PFSK-1 (cell line): ENCODE results near the gene CFAP299.

ENCODE experiments used
- FOXP2 ChIP-seq: optimal IDR thresholded peaks from 2 replicates; pipeline ENCODE3; 2011; ENCODE audit warnings: borderline replicate concordance, control low read depth, inconsistent platforms; ENCODE audit not compliant: insufficient read depth; ENCODE audit errors: extremely low read length, extremely low read depth
- POLR2AphosphoS5 ChIP-seq: IDR thresholded peaks from 2 replicates; pipeline ENCODE4 v1.6.1; 2012; ENCODE audit warnings: low read depth, mild to moderate bottlenecking, control low read depth, low read length, moderate library complexity
- SIN3A ChIP-seq: IDR thresholded peaks from 2 replicates; pipeline ENCODE4 v1.6.1; 2012; ENCODE audit warnings: mild to moderate bottlenecking, low read length, moderate library complexity, borderline replicate concordance; ENCODE audit not compliant: insufficient read depth
- TAF1 ChIP-seq: IDR thresholded peaks from 2 replicates; pipeline ENCODE4 v1.6.1; 2012; ENCODE audit warnings: low read length, control low read depth, borderline replicate concordance; ENCODE audit not compliant: insufficient read depth
- TF ChIP-seq, protein P1 (sequence below), 2 experiments: IDR thresholded peaks; 2 replicates each; pipeline versions ENCODE4 v1.6.1 to v1.8.0; 2011 to 2012; ENCODE audit warnings: low read depth in 2 of 2, low read length in 2 of 2, control low read depth in 1 of 2, inconsistent platforms in 1 of 2, mild to moderate bottlenecking in 1 of 2, moderate library complexity in 1 of 2; ENCODE audit not compliant: insufficient read depth in 1 of 2

CFAP299 gene

DNA sequence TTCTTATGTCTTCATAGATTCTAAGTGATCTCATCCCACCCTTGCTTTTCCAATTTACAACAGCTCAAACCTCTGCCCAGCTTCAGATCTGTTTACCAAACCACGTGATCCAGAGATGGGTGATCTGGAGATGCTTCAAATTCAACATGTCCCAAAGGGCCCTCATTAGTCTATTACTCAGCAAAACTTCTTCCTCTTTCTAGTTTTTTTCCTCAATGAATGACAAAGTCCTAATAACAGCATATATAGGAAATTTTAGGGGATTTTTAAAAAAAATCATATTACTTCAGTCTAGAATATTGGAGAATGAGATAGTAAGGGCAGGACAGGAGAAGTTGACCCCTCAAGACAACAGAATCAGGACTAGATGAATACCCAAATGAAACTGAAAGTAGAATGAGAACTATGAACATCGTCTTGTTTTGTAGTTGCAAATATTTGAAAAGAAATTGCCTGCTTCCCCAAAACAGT lies 127.1 kb downstream of the CFAP299 start:
- TF ChIP-seq TAF1: no peak
- TF ChIP-seq SIN3A: no peak
- TF ChIP-seq FOXP2: no peak
- no peak for TF ChIP-seq POLR2AphosphoS5
- TF ChIP-seq, protein P1, sequence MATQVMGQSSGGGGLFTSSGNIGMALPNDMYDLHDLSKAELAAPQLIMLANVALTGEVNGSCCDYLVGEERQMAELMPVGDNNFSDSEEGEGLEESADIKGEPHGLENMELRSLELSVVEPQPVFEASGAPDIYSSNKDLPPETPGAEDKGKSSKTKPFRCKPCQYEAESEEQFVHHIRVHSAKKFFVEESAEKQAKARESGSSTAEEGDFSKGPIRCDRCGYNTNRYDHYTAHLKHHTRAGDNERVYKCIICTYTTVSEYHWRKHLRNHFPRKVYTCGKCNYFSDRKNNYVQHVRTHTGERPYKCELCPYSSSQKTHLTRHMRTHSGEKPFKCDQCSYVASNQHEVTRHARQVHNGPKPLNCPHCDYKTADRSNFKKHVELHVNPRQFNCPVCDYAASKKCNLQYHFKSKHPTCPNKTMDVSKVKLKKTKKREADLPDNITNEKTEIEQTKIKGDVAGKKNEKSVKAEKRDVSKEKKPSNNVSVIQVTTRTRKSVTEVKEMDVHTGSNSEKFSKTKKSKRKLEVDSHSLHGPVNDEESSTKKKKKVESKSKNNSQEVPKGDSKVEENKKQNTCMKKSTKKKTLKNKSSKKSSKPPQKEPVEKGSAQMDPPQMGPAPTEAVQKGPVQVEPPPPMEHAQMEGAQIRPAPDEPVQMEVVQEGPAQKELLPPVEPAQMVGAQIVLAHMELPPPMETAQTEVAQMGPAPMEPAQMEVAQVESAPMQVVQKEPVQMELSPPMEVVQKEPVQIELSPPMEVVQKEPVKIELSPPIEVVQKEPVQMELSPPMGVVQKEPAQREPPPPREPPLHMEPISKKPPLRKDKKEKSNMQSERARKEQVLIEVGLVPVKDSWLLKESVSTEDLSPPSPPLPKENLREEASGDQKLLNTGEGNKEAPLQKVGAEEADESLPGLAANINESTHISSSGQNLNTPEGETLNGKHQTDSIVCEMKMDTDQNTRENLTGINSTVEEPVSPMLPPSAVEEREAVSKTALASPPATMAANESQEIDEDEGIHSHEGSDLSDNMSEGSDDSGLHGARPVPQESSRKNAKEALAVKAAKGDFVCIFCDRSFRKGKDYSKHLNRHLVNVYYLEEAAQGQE (IDR thresholded peaks at IDR 0.05; ENCODE audit: insufficient read depth in 1 of 2, low read depth in 2 of 2, low read length in 2 of 2): no peak

DNA sequence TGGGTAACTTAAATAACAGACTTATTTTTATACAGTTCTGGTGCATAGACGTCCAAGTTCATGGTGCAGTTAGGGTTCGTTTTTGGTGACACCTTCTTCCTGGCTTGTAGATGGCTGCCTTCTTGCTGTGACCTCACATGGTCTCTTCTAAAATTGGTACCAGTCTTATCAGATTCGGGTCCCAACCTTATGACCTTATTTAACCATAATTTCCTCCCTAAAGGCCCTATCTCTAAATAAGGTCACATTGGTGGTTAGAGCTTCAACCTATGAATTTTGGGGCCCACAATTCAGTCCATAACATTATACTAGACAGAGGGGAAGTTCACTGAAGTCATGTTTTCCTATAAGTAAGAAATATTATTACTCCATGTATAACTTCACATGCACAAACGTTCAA lies 128.0 kb downstream of the CFAP299 start:
- TF ChIP-seq POLR2AphosphoS5 (no peak), TAF1 (no peak), FOXP2 (no peak), SIN3A (no peak)
- TF ChIP-seq, protein P1 (IDR thresholded peaks at IDR 0.05; ENCODE audit: insufficient read depth in 1 of 2, low read depth in 2 of 2, low read length in 2 of 2): no peak

DNA sequence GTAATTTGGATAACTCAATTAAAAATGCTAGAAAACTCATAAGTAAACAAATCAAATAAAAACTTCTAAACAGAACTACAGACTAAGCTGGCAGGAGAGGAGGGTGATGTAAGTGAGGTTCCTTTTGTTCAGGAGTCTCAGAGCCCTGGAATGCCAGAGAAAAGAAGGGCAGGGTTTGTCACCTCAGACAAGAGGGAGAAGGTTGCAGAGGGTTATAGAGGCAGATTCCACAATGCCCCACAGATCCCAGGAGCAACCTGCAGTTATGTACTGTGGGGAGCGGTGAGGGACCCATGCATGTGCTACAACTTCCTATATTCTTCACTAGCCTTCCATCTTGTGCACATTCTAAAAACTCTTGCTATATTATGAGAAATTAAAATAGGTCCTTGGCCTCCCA lies 129.7 kb downstream of the CFAP299 start:
- TF ChIP-seq SIN3A (no peak), POLR2AphosphoS5 (no peak), TAF1 (no peak), FOXP2 (no peak)
- TF ChIP-seq, protein P1 (IDR thresholded peaks at IDR 0.05; ENCODE audit: insufficient read depth in 1 of 2, low read depth in 2 of 2, low read length in 2 of 2): no peak

DNA sequence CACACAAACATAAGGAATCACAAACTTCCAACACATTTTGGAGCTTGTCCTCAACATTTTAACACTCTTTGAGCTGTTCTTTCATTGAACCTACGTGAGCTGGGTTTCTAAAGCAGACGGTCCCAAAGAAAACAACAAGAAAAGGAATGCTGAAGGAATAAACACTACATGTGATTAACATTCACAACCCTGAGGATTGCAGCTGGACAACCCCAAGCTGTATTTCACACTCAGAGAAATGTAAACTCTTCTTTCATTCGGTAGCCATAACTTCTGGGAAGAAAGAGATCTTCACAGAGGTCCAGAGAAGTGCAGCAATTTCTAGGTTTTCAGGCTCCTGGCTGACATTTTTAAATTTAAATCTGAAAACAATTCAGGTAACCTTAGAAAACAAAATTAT lies 130.2 kb downstream of the CFAP299 start:
- no peak for TF ChIP-seq POLR2AphosphoS5

- TF ChIP-seq POLR2AphosphoS5: no peak
- no peak for TF ChIP-seq SIN3A
- no peak for TF ChIP-seq TAF1
- TF ChIP-seq, protein P1 (IDR thresholded peaks at IDR 0.05; ENCODE audit: insufficient read depth in 1 of 2, low read depth in 2 of 2, low read length in 2 of 2): no peak
- TF ChIP-seq FOXP2: no peak
These were observed 131.1 kb downstream of the CFAP299 start for GRCh38 chr4:80466618-80467017.

DNA sequence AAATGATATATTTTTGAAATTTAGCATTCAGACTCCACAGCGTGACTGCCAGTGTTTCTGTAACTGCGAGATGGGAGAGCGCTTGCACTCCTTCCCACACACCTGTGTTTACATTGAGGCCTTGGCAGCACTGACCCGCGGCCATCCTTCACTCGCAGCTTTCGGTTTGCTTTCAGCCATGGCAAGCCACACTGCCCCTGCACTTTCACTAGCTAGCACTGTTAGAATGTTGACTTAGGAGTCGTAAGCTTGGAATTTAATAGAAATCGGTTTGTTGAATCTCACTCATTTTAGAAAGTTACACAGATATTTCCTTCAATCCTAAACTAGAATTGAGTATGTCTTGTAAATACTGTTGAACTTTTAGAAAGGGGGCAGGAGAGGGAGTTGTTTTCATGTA lies 136.2 kb downstream of the CFAP299 start:
- TF ChIP-seq FOXP2: no peak
- no peak for TF ChIP-seq POLR2AphosphoS5
- TF ChIP-seq, protein P1 (IDR thresholded peaks at IDR 0.05; ENCODE audit: insufficient read depth in 1 of 2, low read depth in 2 of 2, low read length in 2 of 2): no peak
- no peak for TF ChIP-seq SIN3A
- TF ChIP-seq TAF1: no peak
